Neural cell (in vitro differentiated cells): Measurements from ENCODE around the gene SRSF5. TPM values are rescaled to one million over a fixed set of nuclear protein-coding genes. Genes with fewer than 3 reads are reported as not detected.

Source experiments
- H2AFZ ChIP-seq: fragments of 200-600, 300-800 bp; sonication (generic), shearing (Covaris generic); 2 replicates; pipeline ENCODE4 v1.6.0; 2014; ENCODE audit warnings: low read depth, mild to moderate bottlenecking, antibody characterized with exemption, low read length, moderate library complexity
- H3F3A ChIP-seq: fragments of 200-600 bp; shearing (Covaris generic); 2 replicates; pipeline ENCODE4 v1.6.1; 2016; ENCODE audit warnings: mild to moderate bottlenecking, moderate library complexity, mixed read lengths, antibody characterized with exemption, low read length; ENCODE audit not compliant: insufficient read depth, poor library complexity, severe bottlenecking
- H3K27ac ChIP-seq: fragments of 200-600, 300-800 bp; sonication (generic), shearing (Covaris generic); 2 replicates; pipeline ENCODE4 v1.5.1; 2014; ENCODE audit warnings: mild to moderate bottlenecking, low read length, moderate library complexity
- H3K27me3 ChIP-seq: fragments of 300-800, 200-600 bp; sonication (generic), shearing (Covaris generic); 2 replicates; pipeline ENCODE4 v1.6.0; 2014; ENCODE audit warnings: mild to moderate bottlenecking, low read depth, low read length, moderate library complexity; ENCODE audit not compliant: insufficient read depth
- H3K36me3 ChIP-seq: fragments of 300-800, 200-600 bp; sonication (generic), shearing (Covaris generic); 2 replicates; pipeline ENCODE4 v1.5.1; 2014; ENCODE audit warnings: mild to moderate bottlenecking, antibody characterized with exemption, low read length, moderate library complexity; ENCODE audit not compliant: insufficient read depth
- H3K4me2 ChIP-seq: fragments of 300-800, 200-600 bp; sonication (generic), shearing (Covaris generic); 2 replicates; pipeline ENCODE4 v1.6.0; 2014; ENCODE audit warnings: mild to moderate bottlenecking, low read length
- H3K4me3 ChIP-seq: fragments of 300-800, 200-600 bp; sonication (generic), shearing (Covaris generic); 2 replicates; pipeline ENCODE4 v1.5.1; 2014; ENCODE audit warnings: mild to moderate bottlenecking, low read length, moderate library complexity
- H3K79me2 ChIP-seq: fragments of 200-600 bp; shearing (Covaris generic); replicated peaks from 2 replicates; pipeline ENCODE4 v1.6.0; 2014; ENCODE audit warnings: mild to moderate bottlenecking, low read length, moderate library complexity; ENCODE audit not compliant: insufficient read depth
- H3K9ac ChIP-seq: fragments of 300-800, 200-600 bp; sonication (generic), shearing (Covaris generic); 2 replicates; pipeline ENCODE4 v1.6.1; 2016; ENCODE audit warnings: mild to moderate bottlenecking, low read length, mixed read lengths
- H3K9me2 ChIP-seq: fragments of 200-600 bp; shearing (Covaris generic); 2 replicates; pipeline ENCODE4 v1.6.1; 2016; ENCODE audit warnings: mild to moderate bottlenecking, low read length, mixed read lengths; ENCODE audit not compliant: insufficient read depth
- H3K9me3 ChIP-seq: fragments of 200-600, 300-800 bp; sonication (generic), shearing (Covaris generic); 2 replicates; pipeline ENCODE4 v1.6.1; 2016; ENCODE audit warnings: mild to moderate bottlenecking, mixed run types, low read length, moderate library complexity, mixed read lengths
- H4K20me1 ChIP-seq: fragments of 200-600 bp; shearing (Covaris generic); 2 replicates; pipeline ENCODE4 v1.6.1; 2016; ENCODE audit warnings: mild to moderate bottlenecking, mixed run types; ENCODE audit not compliant: insufficient read depth
- EP300 ChIP-seq: fragments of 450-650 bp; conservative IDR thresholded peaks from 2 replicates; pipeline ENCODE4 v1.6.1; 2014; ENCODE audit warnings: antibody characterized with exemption, mild to moderate bottlenecking, moderate library complexity; ENCODE audit not compliant: poor library complexity, severe bottlenecking
- EZH2 ChIP-seq: fragments of 200-600, 300-800 bp; shearing (Covaris generic), sonication (generic); IDR thresholded peaks from 2 replicates; pipeline ENCODE4 v1.6.1; 2014; ENCODE audit warnings: antibody characterized with exemption, low read length, borderline replicate concordance, mild to moderate bottlenecking; ENCODE audit not compliant: insufficient read depth, poor library complexity, severe bottlenecking
- MXI1 ChIP-seq: fragments of 450-650 bp; conservative IDR thresholded peaks from 2 replicates; pipeline ENCODE4 v1.6.1; 2014; ENCODE audit warnings: antibody characterized with exemption, mild to moderate bottlenecking; ENCODE audit not compliant: poor library complexity, severe bottlenecking
- POLR2AphosphoS5 ChIP-seq: IDR thresholded peaks from 2 replicates; pipeline ENCODE4 v1.6.1; 2012
- RAD21 ChIP-seq: fragments of 450-650 bp; conservative IDR thresholded peaks from 2 replicates; pipeline ENCODE4 v1.6.1; 2014; ENCODE audit warnings: antibody characterized with exemption, mild to moderate bottlenecking, moderate library complexity
- SMC3 ChIP-seq: fragments of 450-650 bp; conservative IDR thresholded peaks from 2 replicates; pipeline ENCODE4 v1.6.1; 2014; ENCODE audit warnings: antibody characterized with exemption, mild to moderate bottlenecking, moderate library complexity; ENCODE audit not compliant: poor library complexity
- TAF1 ChIP-seq: IDR thresholded peaks from 2 replicates; pipeline ENCODE4 v1.6.1; 2012; ENCODE audit warnings: low read depth
- polyA plus RNA-seq: library from polyadenylated mRNA; depleted of rRNA; stranded (reverse); fragments of >200 nt; gene quantifications from 2 replicates; pipeline ENCODE4 v1.2.3, GENCODE V29; 2014
- TF ChIP-seq, protein P1 (sequence below): fragments of 450-650 bp; IDR thresholded peaks from 2 replicates; pipeline ENCODE4 v1.5.1; 2014; ENCODE audit warnings: antibody characterized with exemption, mild to moderate bottlenecking, moderate library complexity; ENCODE audit not compliant: poor library complexity, severe bottlenecking
- TF ChIP-seq, protein P2 (sequence below): IDR thresholded peaks from 2 replicates; pipeline ENCODE4 v1.6.1; 2012; ENCODE audit warnings: borderline replicate concordance

Gene SRSF5
- polyA plus RNA-seq, 1 donor from 2014 or later, result 1,017 TPM

- Histone ChIP-seq H3K27ac (no peak overlapping the region), H3F3A (no peaks in the 10 kb centered on the region), H3K9ac (no peak overlapping the region), H3K9me2 (no peaks in the 10 kb centered on the region), H3K36me3 (no peaks in the 10 kb centered on the region), H4K20me1 (no peaks in the 10 kb centered on the region), H3K27me3 (no peaks in the 10 kb centered on the region), H3K79me2 (no peaks in the 10 kb centered on the region), H3K9me3 (no peaks in the 10 kb centered on the region), H3K4me2 (no peak overlapping the region), H2AFZ (no peak overlapping the region), H3K4me3 (no peak overlapping the region)
- no peak for TF ChIP-seq EP300
- TF ChIP-seq TAF1, result no peak
Measured at GRCh38 chr14:69755296-69755695, 11.6 kb upstream of the SRSF5 start.

GRCh38 chr14:69755784-69756183 is 11.2 kb upstream of the SRSF5 start:
- no peaks in the 10 kb centered on the region for H3K9me3 ChIP-seq
- no peak overlapping the region for H3K4me2 ChIP-seq
- H4K20me1 ChIP-seq, result no peaks in the 10 kb centered on the region
- no peak overlapping the region for H3K27ac ChIP-seq
- H2AFZ ChIP-seq, result no peak overlapping the region
- H3K4me3 ChIP-seq, result no peak overlapping the region
- TF ChIP-seq RAD21 (no peak), SMC3 (no peak), TAF1 (no peak), EP300 (no peak), POLR2AphosphoS5 (no peak), MXI1 (no peak), EZH2 (no peak)
- TF ChIP-seq, protein P1, sequence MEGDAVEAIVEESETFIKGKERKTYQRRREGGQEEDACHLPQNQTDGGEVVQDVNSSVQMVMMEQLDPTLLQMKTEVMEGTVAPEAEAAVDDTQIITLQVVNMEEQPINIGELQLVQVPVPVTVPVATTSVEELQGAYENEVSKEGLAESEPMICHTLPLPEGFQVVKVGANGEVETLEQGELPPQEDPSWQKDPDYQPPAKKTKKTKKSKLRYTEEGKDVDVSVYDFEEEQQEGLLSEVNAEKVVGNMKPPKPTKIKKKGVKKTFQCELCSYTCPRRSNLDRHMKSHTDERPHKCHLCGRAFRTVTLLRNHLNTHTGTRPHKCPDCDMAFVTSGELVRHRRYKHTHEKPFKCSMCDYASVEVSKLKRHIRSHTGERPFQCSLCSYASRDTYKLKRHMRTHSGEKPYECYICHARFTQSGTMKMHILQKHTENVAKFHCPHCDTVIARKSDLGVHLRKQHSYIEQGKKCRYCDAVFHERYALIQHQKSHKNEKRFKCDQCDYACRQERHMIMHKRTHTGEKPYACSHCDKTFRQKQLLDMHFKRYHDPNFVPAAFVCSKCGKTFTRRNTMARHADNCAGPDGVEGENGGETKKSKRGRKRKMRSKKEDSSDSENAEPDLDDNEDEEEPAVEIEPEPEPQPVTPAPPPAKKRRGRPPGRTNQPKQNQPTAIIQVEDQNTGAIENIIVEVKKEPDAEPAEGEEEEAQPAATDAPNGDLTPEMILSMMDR, result no peak
- TF ChIP-seq, protein P2, sequence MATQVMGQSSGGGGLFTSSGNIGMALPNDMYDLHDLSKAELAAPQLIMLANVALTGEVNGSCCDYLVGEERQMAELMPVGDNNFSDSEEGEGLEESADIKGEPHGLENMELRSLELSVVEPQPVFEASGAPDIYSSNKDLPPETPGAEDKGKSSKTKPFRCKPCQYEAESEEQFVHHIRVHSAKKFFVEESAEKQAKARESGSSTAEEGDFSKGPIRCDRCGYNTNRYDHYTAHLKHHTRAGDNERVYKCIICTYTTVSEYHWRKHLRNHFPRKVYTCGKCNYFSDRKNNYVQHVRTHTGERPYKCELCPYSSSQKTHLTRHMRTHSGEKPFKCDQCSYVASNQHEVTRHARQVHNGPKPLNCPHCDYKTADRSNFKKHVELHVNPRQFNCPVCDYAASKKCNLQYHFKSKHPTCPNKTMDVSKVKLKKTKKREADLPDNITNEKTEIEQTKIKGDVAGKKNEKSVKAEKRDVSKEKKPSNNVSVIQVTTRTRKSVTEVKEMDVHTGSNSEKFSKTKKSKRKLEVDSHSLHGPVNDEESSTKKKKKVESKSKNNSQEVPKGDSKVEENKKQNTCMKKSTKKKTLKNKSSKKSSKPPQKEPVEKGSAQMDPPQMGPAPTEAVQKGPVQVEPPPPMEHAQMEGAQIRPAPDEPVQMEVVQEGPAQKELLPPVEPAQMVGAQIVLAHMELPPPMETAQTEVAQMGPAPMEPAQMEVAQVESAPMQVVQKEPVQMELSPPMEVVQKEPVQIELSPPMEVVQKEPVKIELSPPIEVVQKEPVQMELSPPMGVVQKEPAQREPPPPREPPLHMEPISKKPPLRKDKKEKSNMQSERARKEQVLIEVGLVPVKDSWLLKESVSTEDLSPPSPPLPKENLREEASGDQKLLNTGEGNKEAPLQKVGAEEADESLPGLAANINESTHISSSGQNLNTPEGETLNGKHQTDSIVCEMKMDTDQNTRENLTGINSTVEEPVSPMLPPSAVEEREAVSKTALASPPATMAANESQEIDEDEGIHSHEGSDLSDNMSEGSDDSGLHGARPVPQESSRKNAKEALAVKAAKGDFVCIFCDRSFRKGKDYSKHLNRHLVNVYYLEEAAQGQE, result no peak
- no peaks in the 10 kb centered on the region for H3K79me2 ChIP-seq
- no peaks in the 10 kb centered on the region for H3K27me3 ChIP-seq
- no peak overlapping the region for H3K9ac ChIP-seq
- no peaks in the 10 kb centered on the region for H3F3A ChIP-seq
- no peaks in the 10 kb centered on the region for H3K9me2 ChIP-seq
- H3K36me3 ChIP-seq, result no peaks in the 10 kb centered on the region

- Histone ChIP-seq H3K79me2 (no peaks in the 10 kb centered on the region), H3K27me3 (no peaks in the 10 kb centered on the region)
Measured at GRCh38 chr14:69756298-69756697, 10.6 kb upstream of the SRSF5 start.

More at GRCh38 chr14:69756298-69756697, 10.6 kb upstream of the SRSF5 start:
- Histone ChIP-seq H2AFZ (no peak overlapping the region), H3K9ac (no peak overlapping the region), H3K4me3 (no peak overlapping the region), H3F3A (no peaks in the 10 kb centered on the region), H3K9me2 (no peaks in the 10 kb centered on the region), H3K9me3 (no peaks in the 10 kb centered on the region), H3K4me2 (no peak overlapping the region), H3K36me3 (no peaks in the 10 kb centered on the region), H3K27ac (no peak overlapping the region), H4K20me1 (no peaks in the 10 kb centered on the region)
- no peak for TF ChIP-seq RAD21
- TF ChIP-seq, protein P2, result no peak
- TF ChIP-seq EZH2, result no peak
- no peak for TF ChIP-seq SMC3
- TF ChIP-seq EP300, result no peak
- TF ChIP-seq TAF1, result no peak
- TF ChIP-seq MXI1, result no peak
- no peak for TF ChIP-seq POLR2AphosphoS5
- TF ChIP-seq, protein P1, result no peak
